Sigmoid colon (tissue), 3 donors: ENCODE results near the gene PRKN.

Experiments
- CTCF ChIP-seq, 4 experiments: fragments of 450-650 bp in 3 of 4; fragments of 200-600 bp in 1 of 4; IDR thresholded peaks; one replicate each; pipeline ENCODE4 v1.5.1; 2016 to 2019; ENCODE audit warnings: antibody characterized with exemption in 4 of 4, mild to moderate bottlenecking in 3 of 4, moderate library complexity in 2 of 4
- POLR2A ChIP-seq, 2 donors: fragments of 450-650 bp; IDR thresholded peaks; one replicate each; pipeline ENCODE4 v1.6.1; 2016; ENCODE audit warnings: antibody characterized with exemption in 2 of 2, mild to moderate bottlenecking in 2 of 2, moderate library complexity in 2 of 2

- no peak for TF ChIP-seq POLR2A (IDR thresholded peaks at IDR 0.05)
- no peak for TF ChIP-seq CTCF (IDR thresholded peaks at IDR 0.05)
These were observed 21.8 kb downstream of the PRKN start for GRCh38 chr6:162705736-162706135.
